NCI-H1105 (cell line): ENCODE measurements around the gene PELI2.

Source experiments
- DNase-seq: peaks from one replicate; lab custom pipeline; 2025; lab: John Stamatoyannopoulos, UW

Gene PELI2

GRCh38 chr14:56300495-56300894 lies 182.3 kb downstream of the PELI2 start:
- DNase-seq: no peak

- DNase-seq: no peak
Measured at GRCh38 chr14:56304456-56304855, 186.2 kb downstream of the PELI2 start.

GRCh38 chr14:56309198-56309597 lies 191.0 kb downstream of the PELI2 start:
- no peak for DNase-seq

- DNase-seq: no peak
Measured at GRCh38 chr14:56310643-56311042, 192.4 kb downstream of the PELI2 start.

- no peak for DNase-seq
Measured at GRCh38 chr14:56313789-56314188, 195.6 kb downstream of the PELI2 start.

GRCh38 chr14:56318393-56319115 lies 200.3 kb downstream of the PELI2 start:
- DNase-seq: no peak

- DNase-seq: no peak
Measured at GRCh38 chr14:56321861-56322260, 203.7 kb downstream of the PELI2 start.

GRCh38 chr14:56322531-56322930 lies 204.3 kb downstream of the PELI2 start:
- no peak for DNase-seq

GRCh38 chr14:56324454-56324853 lies 206.2 kb downstream of the PELI2 start:
- DNase-seq: no peak

- no peak for DNase-seq
Measured at GRCh38 chr14:56324856-56325699, 206.9 kb downstream of the PELI2 start.

- DNase-seq: no peak
Measured at GRCh38 chr14:56328021-56328420, 209.8 kb downstream of the PELI2 start.

- DNase-seq: peak; percentile 62
Measured at GRCh38 chr14:56331592-56332216, 213.5 kb downstream of the PELI2 start.

- no peak for DNase-seq
Measured at GRCh38 chr14:56333359-56334292, 215.4 kb downstream of the PELI2 start.

- no peak for DNase-seq
Measured at GRCh38 chr14:56334458-56334857, 216.2 kb downstream of the PELI2 start.

GRCh38 chr14:56338674-56339073 lies 220.5 kb downstream of the PELI2 start:
- no peak for DNase-seq

- DNase-seq: no peak
Measured at GRCh38 chr14:56339855-56340701, 221.9 kb downstream of the PELI2 start.

- DNase-seq: no peak
Measured at GRCh38 chr14:56340932-56341331, 222.7 kb downstream of the PELI2 start.

- DNase-seq: no peak
Measured at GRCh38 chr14:56341766-56342493, 223.7 kb downstream of the PELI2 start.

GRCh38 chr14:56342494-56342942 lies 224.3 kb downstream of the PELI2 start:
- no peak for DNase-seq

GRCh38 chr14:56349960-56350359 lies 231.7 kb downstream of the PELI2 start:
- DNase-seq: no peak
